NB4 (cell line): ENCODE measurements around the gene CMC4.

ENCODE experiments used
- DNase-seq: peaks from one replicate; pipeline ENCODE4 v3.0.0; 2010; ENCODE audit warnings: low read depth
- H3K4me3 ChIP-seq: one replicate; pipeline ENCODE4 v1.5.1; 2011; ENCODE audit warnings: mild to moderate bottlenecking, low read depth, low read length, moderate library complexity
- MYC ChIP-seq: IDR thresholded peaks from 2 replicates; pipeline ENCODE4 v1.6.1; 2011; ENCODE audit warnings: low read depth, low read length
- POLR2A ChIP-seq: IDR thresholded peaks from 2 replicates; pipeline ENCODE4 v1.6.1; 2011; ENCODE audit warnings: mild to moderate bottlenecking; ENCODE audit not compliant: insufficient read length; ENCODE audit errors: extremely low read depth
- TF ChIP-seq, protein P1 (sequence below): IDR thresholded peaks from one replicate; pipeline ENCODE4 v1.5.1; 2012; ENCODE audit warnings: low read depth, low read length
- TF ChIP-seq, protein P2 (sequence below): IDR thresholded peaks from 2 replicates; pipeline ENCODE4 v1.6.1; 2011; ENCODE audit warnings: low read depth, low read length

Gene CMC4

DNA sequence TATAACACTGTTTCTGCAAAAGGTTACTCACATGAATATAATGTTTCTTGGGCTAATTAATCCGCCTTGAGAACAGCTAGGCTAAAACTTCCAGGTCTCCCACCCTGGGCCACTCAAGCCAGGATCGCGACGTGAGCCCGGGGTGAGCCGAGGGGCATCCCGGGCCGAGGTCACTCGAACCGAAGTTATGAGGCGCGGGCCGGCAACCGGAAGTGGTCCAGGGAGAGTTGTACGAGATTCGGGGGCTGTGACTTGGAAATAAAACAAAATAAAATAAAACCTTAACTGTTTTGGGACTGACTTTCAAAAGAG is 317 bp downstream of the CMC4 start:
- no peak for DNase-seq
- H3K4me3 ChIP-seq, result peak overlapping the region; percentile 90
- no peak for TF ChIP-seq MYC
- TF ChIP-seq, protein P1, sequence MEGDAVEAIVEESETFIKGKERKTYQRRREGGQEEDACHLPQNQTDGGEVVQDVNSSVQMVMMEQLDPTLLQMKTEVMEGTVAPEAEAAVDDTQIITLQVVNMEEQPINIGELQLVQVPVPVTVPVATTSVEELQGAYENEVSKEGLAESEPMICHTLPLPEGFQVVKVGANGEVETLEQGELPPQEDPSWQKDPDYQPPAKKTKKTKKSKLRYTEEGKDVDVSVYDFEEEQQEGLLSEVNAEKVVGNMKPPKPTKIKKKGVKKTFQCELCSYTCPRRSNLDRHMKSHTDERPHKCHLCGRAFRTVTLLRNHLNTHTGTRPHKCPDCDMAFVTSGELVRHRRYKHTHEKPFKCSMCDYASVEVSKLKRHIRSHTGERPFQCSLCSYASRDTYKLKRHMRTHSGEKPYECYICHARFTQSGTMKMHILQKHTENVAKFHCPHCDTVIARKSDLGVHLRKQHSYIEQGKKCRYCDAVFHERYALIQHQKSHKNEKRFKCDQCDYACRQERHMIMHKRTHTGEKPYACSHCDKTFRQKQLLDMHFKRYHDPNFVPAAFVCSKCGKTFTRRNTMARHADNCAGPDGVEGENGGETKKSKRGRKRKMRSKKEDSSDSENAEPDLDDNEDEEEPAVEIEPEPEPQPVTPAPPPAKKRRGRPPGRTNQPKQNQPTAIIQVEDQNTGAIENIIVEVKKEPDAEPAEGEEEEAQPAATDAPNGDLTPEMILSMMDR, result no peak

DNA sequence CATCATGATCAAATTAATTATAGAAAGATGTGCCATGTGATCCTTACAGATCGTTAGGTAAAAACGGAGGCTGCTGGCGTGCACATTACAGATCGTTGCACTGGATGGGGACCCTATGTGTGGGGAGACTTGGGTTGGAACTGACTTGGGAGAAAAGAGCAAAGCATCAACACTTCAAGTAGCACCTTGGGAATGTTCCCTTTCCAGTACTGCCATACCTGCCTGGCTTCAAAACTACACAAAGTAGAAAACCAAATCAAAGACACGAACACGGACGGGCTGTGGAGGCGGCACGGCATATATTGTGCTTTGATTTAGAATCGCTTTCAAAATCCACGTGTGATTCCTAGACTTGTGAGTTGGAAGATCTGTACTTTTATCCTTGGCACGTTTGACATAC is 898 bp downstream of the CMC4 start:
- TF ChIP-seq, protein P2, sequence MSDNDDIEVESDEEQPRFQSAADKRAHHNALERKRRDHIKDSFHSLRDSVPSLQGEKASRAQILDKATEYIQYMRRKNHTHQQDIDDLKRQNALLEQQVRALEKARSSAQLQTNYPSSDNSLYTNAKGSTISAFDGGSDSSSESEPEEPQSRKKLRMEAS, result no peak
- TF ChIP-seq MYC (no peak), POLR2A (no peak)
- TF ChIP-seq, protein P1, result no peak
- peak; percentile 25 for DNase-seq

DNA sequence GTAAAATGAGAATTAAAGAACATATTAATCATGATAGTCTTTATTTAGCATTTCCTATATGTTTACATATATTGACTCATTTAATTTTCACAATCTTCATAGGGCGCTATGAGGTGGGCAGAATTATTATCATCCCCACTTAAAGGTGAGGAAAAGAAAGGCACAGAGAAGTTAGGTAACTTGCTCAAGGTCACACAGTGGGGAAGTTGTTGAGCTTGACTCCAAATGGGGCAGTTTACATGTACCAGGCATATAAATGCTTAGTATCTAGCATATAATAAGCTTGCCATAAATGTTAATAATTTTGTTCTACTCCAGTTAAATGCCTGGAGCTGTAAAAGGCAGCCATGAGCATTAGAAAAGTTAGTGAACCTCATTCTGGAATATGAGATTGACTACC is 1.5 kb downstream of the CMC4 start:
- TF ChIP-seq MYC (no peak), POLR2A (no peak)
- TF ChIP-seq, protein P2, result no peak
- TF ChIP-seq, protein P1, result no peak
- H3K4me3 ChIP-seq, result peak overlapping the region; percentile 90
- DNase-seq, result no peak

More for the DNA sequence above, 898 bp downstream of the CMC4 start:
- peak overlapping the region; percentile 90 for H3K4me3 ChIP-seq

DNA sequence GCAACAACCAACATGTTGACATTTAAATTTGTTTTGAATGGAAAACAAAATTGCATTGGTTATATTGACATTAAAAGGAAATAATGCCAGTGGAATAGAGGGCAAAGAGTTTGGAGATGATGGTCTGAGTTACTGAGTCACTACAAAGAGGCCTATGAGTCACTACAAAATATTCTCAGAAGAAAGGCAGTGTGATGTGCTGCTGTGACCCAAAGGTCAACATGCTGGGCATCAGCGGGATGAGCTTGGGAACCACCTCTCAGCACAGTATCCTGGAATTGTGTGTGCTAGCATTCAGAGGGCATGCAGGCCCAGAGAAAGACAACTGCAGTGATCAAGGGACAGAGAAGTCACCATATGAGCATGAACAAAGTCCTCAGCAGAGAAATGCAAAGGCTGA is 2.8 kb downstream of the CMC4 start:
- no peak overlapping the region for H3K4me3 ChIP-seq
- no peak for DNase-seq
- TF ChIP-seq, protein P2, result no peak
- TF ChIP-seq POLR2A (no peak), MYC (no peak)
- TF ChIP-seq, protein P1, result no peak

DNA sequence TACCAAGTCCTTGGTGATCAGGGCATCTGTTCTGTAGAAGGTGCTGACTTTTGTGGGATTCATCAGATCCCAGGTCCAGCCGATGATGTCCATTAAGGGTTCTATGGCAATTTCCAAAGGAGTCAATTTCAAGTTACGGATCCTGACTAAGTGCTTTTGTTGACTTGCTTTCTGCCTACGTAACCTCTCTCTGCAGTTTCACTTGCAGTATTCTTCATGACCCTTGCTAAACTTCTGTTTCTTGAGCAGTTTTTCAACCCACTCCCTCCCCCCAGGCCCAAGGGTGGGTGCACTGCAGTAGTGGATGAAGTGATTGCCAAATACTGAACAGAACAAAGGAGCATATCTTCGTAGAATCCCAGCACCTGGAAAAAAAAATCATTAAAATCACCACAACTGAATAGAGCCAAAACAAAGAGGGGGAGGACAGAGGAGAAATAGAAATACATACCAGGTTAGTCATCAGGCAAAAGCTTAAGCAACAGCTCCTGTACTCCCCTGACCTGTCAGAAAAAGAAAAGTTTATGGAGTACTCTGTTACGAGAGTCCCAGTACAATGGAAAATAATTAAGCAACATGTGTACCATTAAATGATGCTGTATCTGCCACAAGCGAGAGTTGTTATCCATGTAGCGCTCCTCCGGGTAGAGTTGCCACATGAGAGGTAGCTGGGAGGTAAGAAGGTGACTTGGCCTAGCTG is 5.8 kb downstream of the CMC4 start:
- no peak overlapping the region for H3K4me3 ChIP-seq
- DNase-seq, result no peak
- TF ChIP-seq MYC, result no peak
- TF ChIP-seq, protein P2, result no peak
- TF ChIP-seq POLR2A, result no peak
- TF ChIP-seq, protein P1, result no peak

DNA sequence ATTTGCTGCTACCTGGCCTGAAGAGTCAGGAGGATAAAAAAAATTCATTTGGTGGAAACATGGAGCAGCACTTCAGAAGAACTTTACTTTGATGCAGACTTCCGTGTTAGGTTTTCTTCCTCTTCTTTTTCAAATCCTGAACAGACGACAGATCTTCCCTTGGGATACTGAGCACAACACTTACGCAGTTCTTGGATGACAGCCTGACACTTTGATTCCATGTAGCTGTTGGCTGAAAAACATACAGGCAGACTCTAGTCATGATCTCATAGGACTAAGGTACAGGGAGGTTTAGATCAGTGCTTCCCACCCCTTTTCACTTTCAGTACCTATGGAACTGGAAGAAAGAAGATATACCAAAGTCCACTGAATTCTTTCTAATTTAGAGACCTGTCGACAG is 9.2 kb downstream of the CMC4 start:
- DNase-seq, result no peak
- no peak overlapping the region for H3K4me3 ChIP-seq
- TF ChIP-seq, protein P2, result no peak
- TF ChIP-seq MYC (no peak), POLR2A (no peak)
- TF ChIP-seq, protein P1, result no peak
